GM18508 (cell line): Measurements from ENCODE around the gene RPN1.

ENCODE experiments used
- ATAC-seq: cut with Tn5 transposase; IDR thresholded peaks from one replicate; pipeline ENCODE4 v1.9.1; 2021; ENCODE audit warnings: moderate number of reproducible peaks; ENCODE audit not compliant: insufficient read depth, unreplicated experiment

The RPN1 gene

GRCh38 chr3:128585189-128585588 is 65.4 kb downstream of the RPN1 start:
- ATAC-seq = no peak

- no peak for ATAC-seq
Observed at GRCh38 chr3:128584412-128585020, 66.1 kb downstream of the RPN1 start.

- no peak for ATAC-seq
Observed at GRCh38 chr3:128581566-128581965, 69.1 kb downstream of the RPN1 start.

GRCh38 chr3:128579927-128580326 is 70.7 kb downstream of the RPN1 start:
- no peak for ATAC-seq

- ATAC-seq = no peak
Observed at GRCh38 chr3:128578346-128578745, 72.3 kb downstream of the RPN1 start.

- ATAC-seq = no peak
Observed at GRCh38 chr3:128577711-128578110, 72.9 kb downstream of the RPN1 start.

- ATAC-seq = no peak
Observed at GRCh38 chr3:128576290-128576689, 74.3 kb downstream of the RPN1 start.

- no peak for ATAC-seq
Observed at GRCh38 chr3:128575777-128576176, 74.8 kb downstream of the RPN1 start.

- ATAC-seq = no peak
Observed at GRCh38 chr3:128573707-128574162, 76.9 kb downstream of the RPN1 start.

GRCh38 chr3:128573160-128573559 is 77.5 kb downstream of the RPN1 start:
- ATAC-seq = no peak

GRCh38 chr3:128572644-128573105 is 77.9 kb downstream of the RPN1 start:
- ATAC-seq = no peak

- no peak for ATAC-seq
Observed at GRCh38 chr3:128572013-128572412, 78.6 kb downstream of the RPN1 start.
